WTC11 (cell line): ENCODE data around the gene MAML2.

Experiments used
- CBFB ChIP-seq: sonication (generic); formaldehyde crosslinking; IDR thresholded peaks from 2 replicates; pipeline ENCODE4 v1.8.1; 2022; ENCODE audit warnings: mild to moderate bottlenecking, low read depth, missing genetic modification reagents
- CREB1 ChIP-seq: sonication (generic); formaldehyde crosslinking; IDR thresholded peaks from 2 replicates; pipeline ENCODE4 v1.8.0; 2023; ENCODE audit warnings: mild to moderate bottlenecking, missing genetic modification reagents
- ETV6 ChIP-seq: sonication (generic); formaldehyde crosslinking; IDR thresholded peaks from 2 replicates; pipeline ENCODE4 v1.8.1; 2022; ENCODE audit warnings: mild to moderate bottlenecking, missing genetic modification reagents
- JUN ChIP-seq: sonication (generic); formaldehyde crosslinking; IDR thresholded peaks from 2 replicates; pipeline ENCODE4 v1.8.0; 2023; ENCODE audit warnings: mild to moderate bottlenecking, missing genetic modification reagents
- SMAD3 ChIP-seq: sonication (generic); formaldehyde crosslinking; IDR thresholded peaks from 2 replicates; pipeline ENCODE4 v1.8.0; 2022; ENCODE audit warnings: missing genetic modification reagents, mild to moderate bottlenecking, borderline replicate concordance
- SOX15 ChIP-seq: fragments of 250-450 bp; sonication (Bioruptor Pico); IDR thresholded peaks from 2 replicates; pipeline ENCODE4 v1.9.0; 2021; ENCODE audit warnings: mild to moderate bottlenecking
- TCF7 ChIP-seq: sonication (generic); formaldehyde crosslinking; IDR thresholded peaks from 2 replicates; pipeline ENCODE4 v1.8.0; 2022; ENCODE audit warnings: mild to moderate bottlenecking, low read depth, missing genetic modification reagents, moderate library complexity
- TEAD4 ChIP-seq: sonication (generic); formaldehyde crosslinking; IDR thresholded peaks from 2 replicates; pipeline ENCODE4 v1.8.0; 2022; ENCODE audit warnings: mild to moderate bottlenecking, missing genetic modification reagents
- TF ChIP-seq, protein P1 (sequence below): fragments of 200-600 bp; IDR thresholded peaks from 2 replicates; pipeline ENCODE4 v1.8.0; 2022; ENCODE audit warnings: antibody characterized with exemption
- TF ChIP-seq, protein P2 (sequence below): sonication (generic); formaldehyde crosslinking; IDR thresholded peaks from 2 replicates; pipeline ENCODE4 v1.8.1; 2023; ENCODE audit warnings: mild to moderate bottlenecking, missing genetic modification reagents
- TF ChIP-seq, protein P3 (sequence below): sonication (generic); formaldehyde crosslinking; IDR thresholded peaks from 2 replicates; pipeline ENCODE4 v1.8.0; 2022; ENCODE audit warnings: mild to moderate bottlenecking, missing genetic modification reagents
- TF ChIP-seq, protein P4 (sequence below): sonication (generic); formaldehyde crosslinking; IDR thresholded peaks from 2 replicates; pipeline ENCODE4 v1.8.1; 2022; ENCODE audit warnings: low read depth, missing genetic modification reagents, borderline replicate concordance

DNA sequence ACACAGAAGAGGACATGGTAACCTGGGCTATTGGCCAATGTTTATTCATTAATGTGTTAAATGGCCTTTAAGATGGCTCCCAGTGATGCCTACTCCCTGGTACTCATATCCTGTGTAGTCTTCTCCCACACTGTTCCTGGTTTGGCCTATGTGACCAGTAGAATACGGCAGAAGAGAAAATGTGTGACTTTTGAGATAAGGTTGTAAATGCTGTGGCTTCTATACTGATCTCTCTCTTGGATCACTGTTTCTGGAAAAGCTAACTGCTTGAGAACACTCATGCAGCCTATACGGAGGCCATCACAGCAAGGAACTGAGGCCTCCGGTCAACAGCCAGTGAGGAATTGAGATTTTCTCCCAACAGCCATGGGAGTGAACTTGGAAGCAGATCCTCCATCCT, 24.1 kb downstream of the MAML2 start:
- TF ChIP-seq, protein P1, sequence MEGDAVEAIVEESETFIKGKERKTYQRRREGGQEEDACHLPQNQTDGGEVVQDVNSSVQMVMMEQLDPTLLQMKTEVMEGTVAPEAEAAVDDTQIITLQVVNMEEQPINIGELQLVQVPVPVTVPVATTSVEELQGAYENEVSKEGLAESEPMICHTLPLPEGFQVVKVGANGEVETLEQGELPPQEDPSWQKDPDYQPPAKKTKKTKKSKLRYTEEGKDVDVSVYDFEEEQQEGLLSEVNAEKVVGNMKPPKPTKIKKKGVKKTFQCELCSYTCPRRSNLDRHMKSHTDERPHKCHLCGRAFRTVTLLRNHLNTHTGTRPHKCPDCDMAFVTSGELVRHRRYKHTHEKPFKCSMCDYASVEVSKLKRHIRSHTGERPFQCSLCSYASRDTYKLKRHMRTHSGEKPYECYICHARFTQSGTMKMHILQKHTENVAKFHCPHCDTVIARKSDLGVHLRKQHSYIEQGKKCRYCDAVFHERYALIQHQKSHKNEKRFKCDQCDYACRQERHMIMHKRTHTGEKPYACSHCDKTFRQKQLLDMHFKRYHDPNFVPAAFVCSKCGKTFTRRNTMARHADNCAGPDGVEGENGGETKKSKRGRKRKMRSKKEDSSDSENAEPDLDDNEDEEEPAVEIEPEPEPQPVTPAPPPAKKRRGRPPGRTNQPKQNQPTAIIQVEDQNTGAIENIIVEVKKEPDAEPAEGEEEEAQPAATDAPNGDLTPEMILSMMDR = no peak
- TF ChIP-seq, protein P2, sequence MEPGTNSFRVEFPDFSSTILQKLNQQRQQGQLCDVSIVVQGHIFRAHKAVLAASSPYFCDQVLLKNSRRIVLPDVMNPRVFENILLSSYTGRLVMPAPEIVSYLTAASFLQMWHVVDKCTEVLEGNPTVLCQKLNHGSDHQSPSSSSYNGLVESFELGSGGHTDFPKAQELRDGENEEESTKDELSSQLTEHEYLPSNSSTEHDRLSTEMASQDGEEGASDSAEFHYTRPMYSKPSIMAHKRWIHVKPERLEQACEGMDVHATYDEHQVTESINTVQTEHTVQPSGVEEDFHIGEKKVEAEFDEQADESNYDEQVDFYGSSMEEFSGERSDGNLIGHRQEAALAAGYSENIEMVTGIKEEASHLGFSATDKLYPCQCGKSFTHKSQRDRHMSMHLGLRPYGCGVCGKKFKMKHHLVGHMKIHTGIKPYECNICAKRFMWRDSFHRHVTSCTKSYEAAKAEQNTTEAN (CRISPR knock-in tag) = no peak
- no peak for TF ChIP-seq SOX15 (CRISPR knock-in tag)
- TF ChIP-seq TEAD4 = no peak
- TF ChIP-seq, protein P3, sequence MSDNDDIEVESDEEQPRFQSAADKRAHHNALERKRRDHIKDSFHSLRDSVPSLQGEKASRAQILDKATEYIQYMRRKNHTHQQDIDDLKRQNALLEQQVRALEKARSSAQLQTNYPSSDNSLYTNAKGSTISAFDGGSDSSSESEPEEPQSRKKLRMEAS (CRISPR knock-in tag) = no peak
- no peak for TF ChIP-seq JUN (CRISPR knock-in tag)
- TF ChIP-seq TCF7 (CRISPR knock-in tag) = no peak
- no peak for TF ChIP-seq SMAD3
- TF ChIP-seq CBFB (CRISPR knock-in tag) = no peak
- TF ChIP-seq ETV6 (CRISPR knock-in tag) = no peak
- TF ChIP-seq, protein P4, sequence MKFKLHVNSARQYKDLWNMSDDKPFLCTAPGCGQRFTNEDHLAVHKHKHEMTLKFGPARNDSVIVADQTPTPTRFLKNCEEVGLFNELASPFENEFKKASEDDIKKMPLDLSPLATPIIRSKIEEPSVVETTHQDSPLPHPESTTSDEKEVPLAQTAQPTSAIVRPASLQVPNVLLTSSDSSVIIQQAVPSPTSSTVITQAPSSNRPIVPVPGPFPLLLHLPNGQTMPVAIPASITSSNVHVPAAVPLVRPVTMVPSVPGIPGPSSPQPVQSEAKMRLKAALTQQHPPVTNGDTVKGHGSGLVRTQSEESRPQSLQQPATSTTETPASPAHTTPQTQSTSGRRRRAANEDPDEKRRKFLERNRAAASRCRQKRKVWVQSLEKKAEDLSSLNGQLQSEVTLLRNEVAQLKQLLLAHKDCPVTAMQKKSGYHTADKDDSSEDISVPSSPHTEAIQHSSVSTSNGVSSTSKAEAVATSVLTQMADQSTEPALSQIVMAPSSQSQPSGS (CRISPR knock-in tag) = no peak
- no peak for TF ChIP-seq CREB1 (CRISPR knock-in tag)
